Measurements from ENCODE around the gene TMEM18.

Gene TMEM18

DNA sequence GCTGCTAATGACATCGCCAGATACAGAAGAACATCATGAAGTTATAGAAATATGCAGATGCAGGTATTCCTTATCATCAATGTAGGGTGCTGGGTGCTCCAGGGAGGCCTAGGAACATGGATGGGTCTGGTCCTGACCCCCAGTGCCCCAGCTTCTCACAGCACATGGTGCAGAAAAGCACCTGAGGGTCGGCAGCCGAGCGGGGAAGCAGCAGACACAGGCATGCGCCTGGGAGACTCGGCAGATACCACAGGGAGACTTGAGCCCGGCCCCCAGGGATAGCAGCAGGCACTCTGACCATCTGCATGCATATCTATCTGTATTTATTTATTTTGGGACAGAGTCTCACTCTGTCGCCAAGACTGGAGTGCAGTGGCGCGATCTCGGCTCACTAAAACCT lies 43.2 kb downstream of the TMEM18 start:
- DNase-seq (ENCODE audit: low read depth): no peak

DNA sequence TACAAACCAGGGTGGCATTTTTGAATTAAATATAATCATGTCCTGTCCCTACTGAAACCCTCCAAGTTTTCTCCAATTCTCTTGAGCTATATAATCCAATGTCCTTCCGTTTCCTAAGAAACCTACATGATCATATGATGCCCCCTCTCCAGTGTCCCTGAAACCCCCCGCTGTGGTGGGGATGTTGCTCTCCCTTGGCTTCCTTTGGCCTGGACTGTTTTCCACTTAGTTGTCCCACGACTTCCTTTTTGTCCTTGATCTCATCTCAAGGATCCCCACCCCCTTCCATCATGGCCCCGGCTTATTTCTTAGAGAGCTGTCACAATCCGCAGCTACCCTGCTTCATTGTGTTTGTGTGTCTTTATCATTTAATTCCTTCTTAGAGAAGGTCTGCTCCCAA lies 43.8 kb downstream of the TMEM18 start:
- no peak for DNase-seq (ENCODE audit: low read depth)

DNA sequence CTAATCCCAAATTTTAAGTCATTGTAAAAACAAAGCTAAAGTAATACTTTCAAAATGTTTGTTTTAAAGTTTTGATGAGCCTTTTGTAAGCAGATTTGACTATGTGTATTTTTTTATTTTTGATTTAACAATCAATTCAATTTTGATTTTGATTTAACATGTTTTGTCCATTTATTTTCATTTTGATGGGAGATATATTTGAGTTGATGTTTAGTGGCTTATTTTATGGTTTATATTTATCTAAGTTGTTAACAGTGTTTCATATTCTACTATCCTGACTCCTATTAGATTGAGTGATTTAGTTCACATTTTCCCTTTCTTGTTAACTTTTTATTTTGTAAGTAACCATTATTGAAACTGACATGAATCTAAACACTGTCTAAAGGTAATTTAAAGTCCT lies 44.7 kb downstream of the TMEM18 start:
- no peak for DNase-seq (ENCODE audit: low read depth)

DNA sequence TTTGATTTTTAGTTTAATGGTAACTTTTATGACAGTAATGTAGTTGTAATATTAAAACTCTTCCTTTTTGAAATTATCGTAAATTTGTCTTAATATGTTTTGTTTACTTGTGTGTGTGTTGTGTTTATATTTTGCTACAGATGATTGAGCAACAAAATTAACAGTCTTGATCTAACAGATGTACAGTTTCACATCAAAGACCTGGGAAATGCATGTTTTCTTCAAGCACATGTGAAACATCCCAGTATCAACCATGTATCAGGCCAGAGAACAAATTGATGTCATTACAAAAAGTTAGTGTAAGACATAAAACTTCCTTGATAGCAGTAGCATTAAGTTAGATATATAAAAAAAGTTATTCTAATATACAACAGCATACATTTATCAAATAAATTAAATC lies 45.5 kb downstream of the TMEM18 start:
- DNase-seq (ENCODE audit: low read depth): no peak

DNA sequence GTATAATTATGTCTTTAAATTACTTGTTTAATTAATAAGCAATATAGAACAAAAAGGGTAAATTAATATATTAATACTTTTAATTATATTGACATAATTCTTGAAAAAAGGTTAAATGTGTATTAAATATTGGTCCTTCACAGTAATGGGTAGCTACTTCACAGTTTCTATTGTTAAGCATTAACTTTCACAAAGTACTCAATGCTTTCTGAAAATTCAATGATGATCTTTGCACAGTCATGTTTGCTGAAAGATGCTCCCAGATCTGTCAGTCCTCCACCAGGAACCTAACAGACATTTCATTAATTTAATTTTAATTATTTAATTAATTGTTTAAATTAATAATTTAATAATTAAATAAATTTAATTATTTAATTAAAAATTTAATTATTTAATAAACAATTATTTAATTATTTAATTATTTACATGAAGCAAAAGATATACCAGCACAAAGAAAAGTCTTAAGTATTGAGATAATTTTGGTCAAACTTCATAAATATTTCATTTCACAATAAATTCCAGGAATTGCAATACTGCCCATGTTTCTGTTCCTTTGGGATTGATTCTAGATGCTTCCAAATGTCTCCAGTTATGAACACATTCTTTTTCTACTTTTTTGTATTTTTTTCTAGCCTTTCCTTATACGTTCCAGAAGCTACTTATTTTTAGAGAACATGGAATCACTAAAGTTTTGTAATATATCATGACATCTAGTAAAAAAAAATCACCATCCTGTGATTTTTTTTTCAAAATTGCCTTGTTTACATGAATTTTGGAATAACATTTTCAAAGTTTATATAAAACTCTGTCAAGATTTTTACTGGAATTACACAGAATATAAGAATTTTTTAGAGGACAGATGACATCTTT lies 46.5 kb downstream of the TMEM18 start:
- no peak for DNase-seq (ENCODE audit: low read depth)

DNA sequence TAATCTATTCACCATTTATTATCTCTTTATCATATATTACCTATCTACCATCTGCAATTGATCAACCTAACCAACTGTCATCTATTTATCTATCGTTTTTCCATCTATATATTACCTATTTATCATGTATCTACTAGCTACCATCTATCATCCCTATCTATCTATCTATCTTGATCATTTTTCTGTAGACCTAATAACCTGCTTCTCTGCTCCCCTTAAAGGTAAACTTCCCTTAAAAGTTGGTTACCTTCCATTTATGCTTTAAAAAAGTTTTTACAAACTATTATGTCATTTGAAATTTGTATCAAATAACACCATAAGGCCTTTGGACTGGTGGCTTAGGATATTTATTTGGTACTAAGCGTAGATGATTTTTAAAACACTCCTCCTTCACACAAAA lies 47.2 kb downstream of the TMEM18 start:
- no peak for DNase-seq (ENCODE audit: low read depth)

DNA sequence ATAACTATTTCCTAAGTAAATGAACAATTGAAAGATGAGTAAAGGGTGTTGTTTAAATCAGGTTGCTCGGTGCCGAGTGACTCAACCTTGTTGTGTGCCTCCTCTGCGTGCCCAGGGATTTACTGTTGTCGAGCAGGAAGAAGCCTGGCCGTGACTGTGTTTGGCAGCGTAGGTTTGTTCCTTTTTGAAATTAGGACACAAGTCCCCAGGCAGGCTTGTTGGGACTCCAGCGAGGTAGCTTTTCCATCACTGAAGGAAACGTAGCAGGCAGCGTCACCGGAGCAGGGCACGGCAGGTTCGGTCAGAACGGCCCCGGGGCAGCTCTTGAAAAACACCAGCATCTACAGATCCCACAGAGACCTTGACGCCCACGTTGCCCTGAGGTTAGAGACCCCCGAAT lies 48.6 kb downstream of the TMEM18 start:
- no peak for DNase-seq (ENCODE audit: low read depth)

DNA sequence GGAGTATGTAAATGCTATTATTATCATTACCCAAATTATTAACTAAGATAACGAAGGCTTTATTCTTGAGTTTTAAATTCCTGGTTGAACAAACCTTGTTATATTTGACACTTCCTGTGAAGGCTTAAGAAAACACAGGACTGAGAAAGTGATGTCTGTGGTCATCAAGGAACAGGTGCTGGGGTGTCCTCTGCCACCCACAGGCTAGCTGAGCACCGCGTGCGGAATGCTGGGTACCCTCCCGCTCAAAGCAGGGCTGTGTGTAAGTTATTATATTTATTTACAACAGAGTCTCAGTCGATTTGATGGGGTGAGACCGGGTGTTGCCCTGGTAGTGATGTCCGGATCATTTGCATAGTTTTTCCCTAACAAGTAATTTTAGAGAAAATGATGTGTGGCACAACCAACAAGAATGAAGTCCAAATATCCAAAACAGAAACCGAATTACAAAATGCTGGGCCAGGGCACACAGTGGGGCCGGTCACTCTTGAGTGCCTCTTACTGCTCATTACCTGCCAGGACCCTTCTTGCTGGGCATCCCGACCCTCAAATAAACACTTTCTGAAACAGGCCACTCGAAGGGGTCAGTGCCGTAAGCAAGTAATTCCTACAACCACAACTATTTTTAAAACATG lies 49.2 kb downstream of the TMEM18 start:
- DNase-seq (ENCODE audit: low read depth): no peak

DNA sequence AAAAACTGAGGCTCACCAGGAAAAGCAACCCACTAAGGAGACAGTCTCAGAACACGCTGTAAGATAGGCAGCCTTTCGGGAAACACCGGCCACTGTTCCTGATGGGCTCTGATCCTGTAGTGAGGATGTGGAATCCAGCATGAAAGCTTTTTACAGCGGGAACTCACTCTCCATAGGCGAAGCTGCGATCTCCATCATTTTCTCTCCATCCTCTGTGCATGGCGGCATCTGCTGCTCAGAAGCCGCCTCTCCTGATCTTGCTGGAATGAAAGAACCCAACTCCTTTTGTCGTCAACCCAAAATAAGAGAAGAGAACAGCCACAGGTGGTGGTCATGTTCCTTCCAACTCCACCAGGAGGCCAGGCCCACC lies 49.9 kb downstream of the TMEM18 start:
- DNase-seq (ENCODE audit: low read depth): no peak

DNA sequence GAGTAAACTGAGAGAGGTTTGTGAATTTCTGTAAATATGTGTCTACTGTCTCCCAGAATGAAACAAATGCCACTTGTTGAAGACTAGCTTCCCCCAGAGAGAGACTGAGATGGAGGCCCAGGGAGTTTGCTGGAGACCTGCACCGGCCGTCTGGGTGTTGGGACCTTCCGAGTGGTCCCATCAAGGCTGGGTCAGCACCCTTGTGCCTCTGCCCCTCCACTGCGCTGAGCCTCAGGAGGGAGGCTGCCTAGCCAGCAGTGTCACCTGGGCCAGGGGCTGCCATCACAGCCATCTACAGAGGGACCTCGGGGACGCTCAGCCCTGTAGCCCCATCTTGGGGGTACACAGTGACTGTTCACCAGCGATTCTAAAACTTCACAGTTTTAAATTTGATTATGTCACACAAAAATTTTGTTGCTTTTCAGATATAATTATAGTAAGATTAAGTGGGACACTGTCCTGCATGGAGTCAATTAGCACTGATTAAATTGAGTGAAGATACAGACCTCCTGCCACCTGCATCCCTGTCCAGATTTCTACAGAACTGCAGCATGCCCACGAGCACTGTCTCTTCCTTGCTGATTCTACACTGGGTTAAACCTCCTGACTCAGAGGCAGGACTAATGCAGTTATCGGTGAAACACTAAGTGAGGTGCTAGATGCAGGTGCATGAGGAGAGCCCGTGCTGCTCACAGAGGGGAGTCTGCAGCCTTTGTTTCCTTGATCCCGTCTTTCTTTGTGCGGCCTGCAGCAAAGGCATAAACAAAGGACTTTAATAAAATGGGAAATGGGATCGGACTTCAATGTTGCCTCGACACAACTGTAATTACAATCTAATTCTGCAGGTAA lies 50.5 kb downstream of the TMEM18 start:
- no peak for DNase-seq (ENCODE audit: low read depth)

DNA sequence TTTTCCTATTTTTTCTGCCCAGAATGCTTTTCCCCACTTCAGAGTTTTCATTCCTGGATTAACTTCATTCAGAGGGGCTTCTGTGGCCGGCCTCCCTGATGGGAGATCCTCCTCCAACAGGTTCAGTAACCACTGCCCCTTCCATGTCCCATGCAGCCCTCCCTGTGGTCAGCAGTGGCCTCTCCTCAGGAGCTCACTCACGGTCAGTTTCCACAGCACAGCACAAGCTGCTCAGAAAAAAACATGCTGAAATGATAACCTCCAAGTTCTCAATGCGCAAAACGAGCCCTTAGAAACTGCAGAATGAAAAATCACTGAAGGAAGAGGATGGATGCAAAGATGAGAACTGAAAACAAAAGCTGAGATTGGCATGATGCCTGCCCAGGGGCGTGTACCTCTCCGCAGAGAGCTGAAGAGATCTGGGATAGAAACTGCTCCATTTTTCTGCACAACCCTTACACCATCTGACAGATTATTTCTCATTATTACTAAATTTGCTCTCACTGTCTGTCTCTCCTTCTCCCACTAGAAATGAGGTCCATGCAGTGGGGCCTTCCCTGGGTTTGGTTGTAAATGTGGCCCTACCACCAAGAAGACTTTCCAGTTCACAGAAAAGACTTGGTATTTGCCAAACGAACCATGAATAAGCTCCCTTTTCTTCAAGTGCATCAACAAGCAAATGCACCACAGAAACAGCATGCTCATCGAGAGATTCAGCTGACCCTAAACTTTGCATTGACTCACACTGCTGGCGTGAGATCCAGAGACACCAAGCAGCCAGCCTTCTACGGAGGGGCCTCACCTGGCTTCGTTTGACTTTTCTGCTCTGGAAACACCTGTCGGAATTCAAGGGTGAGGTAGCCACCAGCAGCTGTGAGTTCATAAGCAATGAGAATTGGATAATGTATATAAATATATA lies 51.5 kb downstream of the TMEM18 start:
- DNase-seq (ENCODE audit: low read depth): no peak

DNA sequence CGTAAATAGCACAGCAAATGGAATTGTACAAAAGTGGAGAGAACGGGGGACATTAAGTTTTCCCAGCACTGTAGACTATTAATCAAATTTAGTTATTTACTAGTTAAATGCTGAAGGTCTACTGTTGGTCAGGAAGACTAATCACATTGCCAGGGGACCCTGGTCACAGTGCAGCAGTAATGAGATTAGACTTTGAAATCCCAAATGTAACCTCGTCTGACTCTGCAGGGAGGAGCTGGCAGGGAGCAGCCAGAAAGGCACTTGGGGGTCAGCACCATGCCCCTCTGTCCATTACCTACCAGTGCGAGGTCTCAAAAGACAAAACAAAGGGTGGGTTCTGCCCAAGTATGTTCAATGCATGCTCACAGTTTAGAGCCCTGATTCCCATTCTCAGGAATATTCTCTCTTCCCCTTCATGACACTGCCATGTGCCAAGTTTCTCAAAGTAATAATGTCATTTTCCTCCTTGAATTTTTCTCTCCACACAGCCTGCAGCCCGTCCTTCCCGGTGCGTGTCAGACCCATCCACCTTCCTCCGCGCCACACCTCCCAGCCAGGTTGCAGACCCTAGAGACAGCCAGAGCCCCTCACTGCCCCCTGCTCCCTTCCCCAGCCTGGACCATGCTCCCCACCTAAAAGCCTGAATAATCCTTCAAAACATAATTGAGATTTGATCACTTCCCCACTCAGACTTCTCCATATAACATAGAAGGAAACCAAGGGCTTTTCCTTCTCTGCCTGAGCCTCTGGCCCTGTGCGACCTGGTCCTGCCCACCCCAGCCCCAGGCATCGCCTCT lies 52.5 kb downstream of the TMEM18 start:
- no peak for DNase-seq (ENCODE audit: low read depth)

DNA sequence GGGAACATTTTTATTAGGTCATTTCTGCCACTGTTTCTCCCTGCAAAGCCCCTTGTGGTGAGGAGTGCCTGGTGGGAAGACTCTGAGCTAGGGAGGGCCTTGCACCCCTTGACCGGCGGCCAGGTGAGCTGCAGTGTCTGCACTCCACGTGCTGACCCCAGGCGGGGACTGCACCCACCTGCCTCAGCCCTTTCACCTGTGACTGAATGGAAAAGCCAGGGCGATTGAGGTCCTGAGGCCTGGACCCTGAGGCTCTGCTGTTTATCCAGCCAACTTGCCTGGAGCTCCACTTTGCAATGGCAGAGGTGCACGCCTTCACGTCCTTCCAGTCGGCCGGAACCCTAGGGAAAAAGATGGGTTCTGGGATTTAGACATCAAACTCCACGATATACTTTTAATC lies 53.1 kb downstream of the TMEM18 start:
- DNase-seq (ENCODE audit: low read depth): no peak

DNA sequence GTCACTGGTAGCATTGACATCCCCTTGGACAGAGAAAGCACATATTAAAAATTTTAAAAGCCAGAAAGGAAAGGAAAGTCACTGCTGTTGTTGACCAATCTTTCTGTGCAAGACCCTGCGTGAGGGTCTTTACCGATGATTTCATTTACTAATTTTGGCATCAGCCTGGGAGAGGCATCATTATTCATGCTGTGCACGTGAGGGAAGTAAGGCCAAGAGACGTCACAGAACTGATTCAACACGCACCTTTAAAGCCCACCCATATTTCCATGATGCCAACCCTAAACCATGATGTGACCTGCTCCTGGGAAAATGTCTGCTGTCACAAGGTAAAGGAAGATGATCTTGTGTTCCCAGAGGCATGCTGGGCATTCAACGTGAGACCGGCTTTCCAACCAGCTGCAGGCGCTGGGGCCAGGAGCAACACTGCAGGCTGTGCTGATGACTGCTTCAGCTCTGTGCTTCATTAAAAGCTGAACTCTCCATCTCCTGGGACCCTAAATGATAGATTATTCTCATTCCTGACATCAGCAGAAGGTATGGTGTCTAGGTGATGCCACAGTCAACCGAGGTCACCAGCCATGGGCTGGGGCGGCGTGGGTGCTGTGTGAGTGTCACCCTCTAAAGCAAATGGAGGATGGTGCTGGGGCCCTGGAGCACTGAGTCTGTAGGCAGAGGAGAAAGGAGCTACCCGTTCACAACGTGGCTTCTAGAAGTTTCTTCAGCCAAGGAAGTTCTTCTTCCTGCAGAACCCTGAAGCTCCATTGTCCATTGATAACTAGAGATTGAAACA lies 53.9 kb downstream of the TMEM18 start:
- no peak for DNase-seq (ENCODE audit: low read depth)

DNA sequence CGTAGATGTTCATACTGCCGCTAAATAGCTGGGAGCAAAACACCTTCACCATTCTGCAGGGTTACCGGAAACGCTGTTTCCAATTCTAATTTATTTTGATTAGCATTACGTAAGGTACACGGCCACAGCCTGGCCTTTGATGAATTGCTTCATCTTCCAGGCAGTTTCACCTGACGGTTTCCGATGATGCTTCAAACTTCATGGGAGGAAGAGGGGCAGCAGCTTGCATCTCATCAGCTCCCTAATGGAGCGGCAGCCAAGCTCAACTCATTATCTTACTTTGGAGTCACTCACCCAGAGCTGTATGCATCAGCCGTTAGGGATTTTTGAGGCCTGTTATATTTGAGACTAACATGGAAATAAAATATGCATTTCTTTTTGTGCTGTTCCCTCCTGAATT lies 54.8 kb downstream of the TMEM18 start:
- DNase-seq (ENCODE audit: low read depth): no peak

DNA sequence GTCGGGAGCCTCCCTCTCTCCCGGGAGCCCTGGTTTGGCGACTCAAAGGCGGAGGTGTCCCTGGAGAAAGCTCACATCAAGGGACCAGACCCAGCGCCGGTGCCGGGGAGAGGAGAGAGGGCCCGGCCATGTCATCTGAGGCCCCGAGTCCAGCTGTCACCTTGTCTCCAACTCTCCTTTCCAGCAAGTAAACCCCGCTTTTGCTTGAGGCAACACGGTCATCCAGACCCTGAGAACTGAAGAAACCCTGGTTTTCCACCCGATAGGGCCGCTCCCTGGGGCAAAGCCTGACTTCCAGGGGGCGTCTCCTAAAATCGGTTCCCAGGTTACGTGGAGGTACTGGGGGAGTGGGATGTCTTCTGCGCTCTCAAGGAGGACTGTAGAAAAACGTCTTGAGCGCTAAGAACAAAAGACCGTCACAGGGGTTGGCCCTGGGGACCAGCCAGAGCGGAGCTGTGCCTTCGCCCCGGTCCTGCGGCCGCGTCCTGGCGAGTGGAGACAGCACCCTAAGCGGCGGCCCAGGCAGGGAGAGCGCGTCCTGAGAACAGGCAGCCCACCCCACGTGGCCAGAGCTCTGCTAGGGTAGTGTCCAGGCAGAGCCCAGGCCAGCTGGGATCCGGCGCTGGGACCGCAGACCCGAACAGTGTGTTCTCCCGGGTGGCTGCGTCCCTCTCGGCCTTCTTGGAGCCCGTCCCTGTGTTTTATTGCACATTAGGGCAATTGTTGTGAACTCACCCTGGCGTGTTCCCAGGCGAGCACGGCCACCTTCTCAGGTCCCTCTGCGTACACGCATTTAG lies 55.7 kb downstream of the TMEM18 start:
- DNase-seq (ENCODE audit: low read depth): no peak

DNA sequence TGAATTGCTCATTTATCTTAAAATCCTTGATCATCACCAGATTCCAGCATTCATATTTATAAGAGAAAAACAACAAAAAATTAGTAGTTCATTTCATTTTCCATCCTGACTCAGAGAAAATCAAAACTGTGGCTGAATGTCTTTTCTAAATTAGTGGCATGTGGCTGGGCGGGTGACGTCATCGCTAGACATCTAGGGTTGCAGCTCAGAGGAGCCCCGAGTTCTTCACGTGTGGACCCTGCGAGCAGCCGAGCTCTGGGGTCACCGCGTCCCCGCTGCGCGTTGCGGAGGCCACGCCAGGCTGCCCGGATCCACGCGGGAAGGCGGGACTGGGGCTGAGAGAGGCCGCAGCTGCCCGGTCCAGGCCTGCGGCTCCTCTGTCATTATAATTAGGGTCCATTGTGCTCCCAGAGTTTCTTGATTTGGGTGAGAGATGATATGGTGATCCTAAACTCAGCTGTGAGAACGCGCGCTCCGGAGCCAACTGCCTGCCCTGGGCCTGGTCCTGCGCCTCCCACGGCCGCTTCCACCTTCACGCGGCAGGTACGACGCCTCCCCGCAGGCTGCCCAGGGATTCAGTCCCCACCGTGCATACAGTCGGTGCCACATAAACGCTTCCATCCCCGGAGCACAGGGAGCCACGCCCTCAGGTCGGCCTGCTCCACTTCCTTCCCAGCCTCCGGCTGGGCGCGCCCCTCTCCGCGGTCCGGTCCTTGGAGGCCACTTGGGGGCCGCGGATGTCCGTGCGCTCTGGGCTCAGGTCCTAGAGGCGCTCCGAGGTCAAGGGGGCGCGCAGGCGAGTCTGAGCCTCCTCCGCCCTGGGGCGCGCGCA lies 56.5 kb downstream of the TMEM18 start:
- no peak for DNase-seq (ENCODE audit: low read depth)

DNA sequence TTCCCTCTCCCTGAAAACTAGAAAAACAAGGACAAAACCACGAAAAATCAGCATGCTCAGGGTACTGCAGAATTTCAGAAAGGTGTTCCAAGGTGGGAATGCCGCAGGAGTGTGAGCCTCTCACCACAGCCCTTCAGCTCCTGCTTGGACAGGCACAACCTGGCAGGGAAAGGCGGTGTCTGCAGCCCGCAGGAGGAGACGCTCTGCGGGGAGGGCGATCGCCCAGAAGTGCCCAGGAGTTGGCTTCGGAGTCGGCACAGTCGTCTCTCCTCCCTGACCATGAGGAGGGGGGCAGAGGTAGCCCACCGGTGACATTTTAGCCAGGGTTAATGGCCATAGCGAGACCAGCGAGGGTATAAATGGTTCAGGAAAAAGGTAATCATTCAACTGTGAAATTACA lies 57.2 kb downstream of the TMEM18 start:
- no peak for DNase-seq (ENCODE audit: low read depth)
